ENCODE data around the gene DDX41.

Gene DDX41

DNA sequence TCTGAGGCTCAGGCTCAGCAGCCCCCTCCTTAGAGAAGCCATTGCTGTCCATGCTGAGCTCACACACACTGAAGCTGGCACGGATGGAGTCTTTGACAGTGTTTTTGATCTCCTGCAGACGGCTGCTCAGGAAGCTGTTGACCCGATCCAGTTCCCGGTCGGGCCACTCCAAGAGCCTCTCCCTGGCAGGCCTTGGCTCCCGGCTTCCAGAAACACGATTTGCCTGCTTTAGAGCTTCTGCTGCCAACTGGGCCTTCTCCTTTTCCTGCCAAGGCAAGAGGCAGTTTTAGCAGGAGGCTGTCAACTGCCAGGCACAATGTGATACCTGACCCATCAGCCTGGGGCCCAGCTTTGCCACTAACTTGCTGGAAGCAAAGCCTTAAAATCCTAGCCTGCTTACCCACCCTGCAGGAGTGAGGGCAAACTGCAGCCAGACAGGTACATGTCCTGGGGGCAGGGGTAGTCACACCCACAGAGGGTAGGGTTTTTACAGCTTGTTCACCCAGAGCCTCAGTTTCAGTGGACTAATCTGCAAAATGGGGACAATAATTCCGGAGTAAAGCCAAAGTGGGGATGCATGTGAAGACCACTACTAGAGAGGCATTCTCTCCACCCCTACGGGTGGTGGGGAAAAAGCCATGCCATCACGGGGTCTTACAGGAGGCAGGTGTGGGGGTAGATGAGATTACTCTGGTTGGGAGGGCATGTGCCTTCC lies 8.3 kb upstream of the DDX41 start:
- peak; percentile 33 for DNase-seq
- WGBS (ENCODE audit: extremely low coverage, insufficient coverage, low lambda C conversion rate), result no CpG with 5 or more reads among the region's 10 CpGs

DNA sequence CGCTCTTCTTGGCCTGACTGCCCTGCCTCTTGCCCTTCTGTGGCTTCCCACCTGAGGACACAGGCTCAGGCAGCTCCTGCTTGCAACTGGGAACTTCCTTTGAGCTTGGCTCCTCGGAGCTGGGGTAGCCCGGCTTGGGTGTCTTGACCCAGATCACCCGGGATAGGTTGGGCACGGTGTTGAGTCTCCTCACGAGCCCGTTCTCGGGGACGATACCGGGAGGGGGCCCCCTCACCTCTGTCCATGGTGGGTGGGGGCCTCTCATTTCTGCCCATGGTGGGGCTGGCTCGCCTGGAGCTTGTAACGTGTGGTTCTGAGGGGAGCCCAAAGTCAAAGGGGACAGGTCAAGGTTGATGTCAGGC lies 7.8 kb upstream of the DDX41 start:
- no peaks in the 10 kb centered on the region for H3K79me1 ChIP-seq (ENCODE audit: low read length)
- no peak overlapping the region for H2BK5ac ChIP-seq (ENCODE audit: low read length)
- H2AK5ac ChIP-seq (ENCODE audit: low read length), result no peak overlapping the region
- no peak overlapping the region for H3K27ac ChIP-seq (ENCODE audit: low read depth, low read length)
- DNase-seq, result no peak
- no peak overlapping the region for H2BK120ac ChIP-seq (ENCODE audit: low read depth, low read length)
- H3K4me2 ChIP-seq (ENCODE audit: low read length), result no peak overlapping the region
- peaks cover 25% of the 10 kb centered on the region for H3K36me3 ChIP-seq (ENCODE audit: control insufficient read depth, insufficient read depth, low read length)
- no peak overlapping the region for H3K4ac ChIP-seq (ENCODE audit: low read depth, low read length)
- no CpG with 5 or more reads among the region's 12 CpGs for WGBS (ENCODE audit: extremely low coverage, insufficient coverage, low lambda C conversion rate)
- no peak overlapping the region for H4K5ac ChIP-seq (ENCODE audit: low read length)
- no peak overlapping the region for H3K23ac ChIP-seq (ENCODE audit: low read length)
- H4K8ac ChIP-seq (ENCODE audit: low read depth, low read length), result no peak overlapping the region
- no peak overlapping the region for H3K4me3 ChIP-seq (ENCODE audit: low read length)
- no peaks in the 10 kb centered on the region for H3K79me2 ChIP-seq (ENCODE audit: control insufficient read depth, insufficient read depth, low read length)
- no peak overlapping the region for H3K18ac ChIP-seq (ENCODE audit: low read length)
- H3K9ac ChIP-seq (ENCODE audit: low read length), result no peak overlapping the region
- no peak overlapping the region for H2BK15ac ChIP-seq (replicated peaks; ENCODE audit: low read depth)
- no peaks in the 10 kb centered on the region for H3K4me1 ChIP-seq (ENCODE audit: control insufficient read depth, low read depth, low read length)
- H3K56ac ChIP-seq (ENCODE audit: low read length), result no peak overlapping the region
- no peaks in the 10 kb centered on the region for H3K27me3 ChIP-seq (ENCODE audit: insufficient read depth, low read length, poor library complexity)

More for the DNA sequence above, 8.3 kb upstream of the DDX41 start:
- Histone ChIP-seq H3K4me2 (ENCODE audit: low read length) (no peak overlapping the region), H2BK5ac (ENCODE audit: low read length) (no peak overlapping the region), H4K5ac (ENCODE audit: low read length) (no peak overlapping the region), H2BK15ac (replicated peaks; ENCODE audit: low read depth) (no peak overlapping the region), H3K18ac (ENCODE audit: low read length) (no peak overlapping the region), H3K4me1 (ENCODE audit: control insufficient read depth, low read depth, low read length) (no peaks in the 10 kb centered on the region), H3K23ac (ENCODE audit: low read length) (no peak overlapping the region), H3K4ac (ENCODE audit: low read depth, low read length) (no peak overlapping the region), H3K79me2 (ENCODE audit: control insufficient read depth, insufficient read depth, low read length) (no peaks in the 10 kb centered on the region), H3K27ac (ENCODE audit: low read depth, low read length) (no peak overlapping the region), H3K27me3 (ENCODE audit: insufficient read depth, low read length, poor library complexity) (no peaks in the 10 kb centered on the region), H3K56ac (ENCODE audit: low read length) (no peak overlapping the region), H3K36me3 (ENCODE audit: control insufficient read depth, insufficient read depth, low read length) (peaks cover 23% of the 10 kb centered on the region), H2AK5ac (ENCODE audit: low read length) (no peak overlapping the region), H2BK120ac (ENCODE audit: low read depth, low read length) (no peak overlapping the region), H3K79me1 (ENCODE audit: low read length) (no peaks in the 10 kb centered on the region), H4K8ac (ENCODE audit: low read depth, low read length) (no peak overlapping the region), H3K4me3 (ENCODE audit: low read length) (no peak overlapping the region), H3K9ac (ENCODE audit: low read length) (no peak overlapping the region)

DNA sequence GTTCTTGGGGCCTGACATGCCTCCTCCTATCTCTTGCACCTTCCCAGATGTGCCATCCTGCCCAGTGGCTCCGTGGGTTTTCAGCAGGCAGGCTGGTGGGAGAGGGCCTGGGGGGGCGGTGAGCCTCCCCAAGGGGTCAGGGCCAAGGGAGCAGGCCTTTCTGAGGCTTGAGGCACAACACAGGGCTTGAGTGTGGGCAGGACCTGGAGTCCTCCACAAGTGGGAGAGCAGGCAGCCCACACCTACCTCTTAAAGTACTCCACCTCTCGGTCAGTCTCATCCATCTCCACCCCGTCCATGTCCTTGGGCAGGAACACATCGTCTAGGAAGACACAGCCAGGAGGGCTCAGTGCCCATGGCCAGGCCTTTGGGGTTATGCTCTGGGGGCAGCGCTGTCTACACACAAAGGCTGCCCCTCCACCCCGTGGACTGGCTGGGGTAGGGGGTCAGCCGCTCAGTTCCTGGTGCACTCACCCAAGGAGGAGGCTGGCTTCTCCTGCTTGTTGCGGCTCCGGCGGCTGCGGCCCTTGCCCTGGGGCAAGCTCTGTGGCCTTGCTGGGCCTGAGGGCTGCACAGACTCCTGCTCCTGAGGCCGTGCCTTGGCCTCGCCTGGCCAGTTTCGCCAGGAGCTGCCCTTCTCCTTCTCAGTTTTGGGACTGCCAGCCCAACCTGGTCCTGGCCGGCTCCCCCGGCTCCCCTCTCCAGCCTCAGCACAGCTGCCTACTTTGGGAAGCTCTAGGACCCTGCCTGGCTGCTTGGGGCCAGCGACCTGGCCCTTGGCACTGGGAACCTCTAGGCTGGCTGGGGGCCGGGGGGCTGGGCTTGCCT lies 7.2 kb upstream of the DDX41 start:
- Histone ChIP-seq H3K23ac (ENCODE audit: low read length) (no peak overlapping the region), H3K79me1 (ENCODE audit: low read length) (no peaks in the 10 kb centered on the region), H3K27me3 (ENCODE audit: insufficient read depth, low read length, poor library complexity) (no peaks in the 10 kb centered on the region), H3K4ac (ENCODE audit: low read depth, low read length) (no peak overlapping the region), H3K4me3 (ENCODE audit: low read length) (no peak overlapping the region), H2BK120ac (ENCODE audit: low read depth, low read length) (no peak overlapping the region), H3K9ac (ENCODE audit: low read length) (no peak overlapping the region), H4K5ac (ENCODE audit: low read length) (no peak overlapping the region), H3K4me1 (ENCODE audit: control insufficient read depth, low read depth, low read length) (no peaks in the 10 kb centered on the region), H3K18ac (ENCODE audit: low read length) (no peak overlapping the region), H3K36me3 (ENCODE audit: control insufficient read depth, insufficient read depth, low read length) (peaks cover 23% of the 10 kb centered on the region), H4K8ac (ENCODE audit: low read depth, low read length) (no peak overlapping the region), H2AK5ac (ENCODE audit: low read length) (no peak overlapping the region), H3K27ac (ENCODE audit: low read depth, low read length) (no peak overlapping the region), H2BK15ac (replicated peaks; ENCODE audit: low read depth) (no peak overlapping the region), H3K4me2 (ENCODE audit: low read length) (no peak overlapping the region), H3K79me2 (ENCODE audit: control insufficient read depth, insufficient read depth, low read length) (no peaks in the 10 kb centered on the region), H3K56ac (ENCODE audit: low read length) (no peak overlapping the region), H2BK5ac (ENCODE audit: low read length) (no peak overlapping the region)
- no peak for DNase-seq
- WGBS (ENCODE audit: extremely low coverage, insufficient coverage, low lambda C conversion rate), result no CpG with 5 or more reads among the region's 19 CpGs

DNA sequence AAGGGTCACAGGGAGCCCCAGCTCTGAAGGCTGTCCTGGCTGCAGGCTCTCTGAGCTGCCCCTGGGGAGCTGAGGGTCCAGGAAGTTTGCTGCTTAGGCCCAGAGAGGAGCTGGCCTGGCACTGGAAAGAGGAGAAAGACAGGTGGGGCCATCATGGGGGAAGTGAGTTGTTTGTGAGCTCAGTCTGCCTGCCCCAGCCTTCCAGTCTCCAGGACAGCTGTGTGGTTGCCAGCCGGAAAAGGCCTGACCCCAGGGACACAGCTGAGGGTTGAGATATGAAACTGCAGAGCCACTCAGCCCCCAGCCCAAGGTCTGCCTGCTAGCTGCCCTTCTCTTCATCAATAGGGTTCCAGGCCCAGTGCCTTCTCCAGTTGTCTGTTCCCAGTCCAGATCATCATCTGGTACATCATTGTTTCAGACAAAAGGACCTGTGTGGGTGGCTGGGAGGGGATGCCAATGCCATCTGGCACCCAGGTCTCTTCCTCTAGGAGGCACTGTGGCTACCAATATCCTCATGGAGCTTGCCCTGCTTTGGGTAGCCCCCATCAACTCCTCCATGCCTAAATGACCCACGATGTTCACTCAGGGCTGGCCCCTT lies 4.3 kb upstream of the DDX41 start:
- H3K4me2 ChIP-seq (ENCODE audit: low read length), result no peak overlapping the region
- H3K56ac ChIP-seq (ENCODE audit: low read length), result no peak overlapping the region
- H3K4me3 ChIP-seq (ENCODE audit: low read length), result no peak overlapping the region
- no peak overlapping the region for H3K9ac ChIP-seq (ENCODE audit: low read length)
- no peak overlapping the region for H3K18ac ChIP-seq (ENCODE audit: low read length)
- no peak overlapping the region for H4K5ac ChIP-seq (ENCODE audit: low read length)
- no peak overlapping the region for H3K23ac ChIP-seq (ENCODE audit: low read length)
- no CpG with 5 or more reads among the region's 2 CpGs for WGBS (ENCODE audit: extremely low coverage, insufficient coverage, low lambda C conversion rate)
- H3K27me3 ChIP-seq (ENCODE audit: insufficient read depth, low read length, poor library complexity), result no peaks in the 10 kb centered on the region
- peaks cover 13% of the 10 kb centered on the region for H3K36me3 ChIP-seq (ENCODE audit: control insufficient read depth, insufficient read depth, low read length)
- H4K8ac ChIP-seq (ENCODE audit: low read depth, low read length), result no peak overlapping the region
- no peak overlapping the region for H3K27ac ChIP-seq (ENCODE audit: low read depth, low read length)
- H3K79me2 ChIP-seq (ENCODE audit: control insufficient read depth, insufficient read depth, low read length), result peaks cover 4% of the 10 kb centered on the region
- no peak overlapping the region for H2BK120ac ChIP-seq (ENCODE audit: low read depth, low read length)
- no peak overlapping the region for H2AK5ac ChIP-seq (ENCODE audit: low read length)
- H2BK5ac ChIP-seq (ENCODE audit: low read length), result no peak overlapping the region
- DNase-seq, result no peak
- H3K79me1 ChIP-seq (ENCODE audit: low read length), result peaks cover 4% of the 10 kb centered on the region
- H3K4ac ChIP-seq (ENCODE audit: low read depth, low read length), result no peak overlapping the region
- H3K4me1 ChIP-seq (ENCODE audit: control insufficient read depth, low read depth, low read length), result no peaks in the 10 kb centered on the region
- H2BK15ac ChIP-seq (replicated peaks; ENCODE audit: low read depth), result no peak overlapping the region

DNA sequence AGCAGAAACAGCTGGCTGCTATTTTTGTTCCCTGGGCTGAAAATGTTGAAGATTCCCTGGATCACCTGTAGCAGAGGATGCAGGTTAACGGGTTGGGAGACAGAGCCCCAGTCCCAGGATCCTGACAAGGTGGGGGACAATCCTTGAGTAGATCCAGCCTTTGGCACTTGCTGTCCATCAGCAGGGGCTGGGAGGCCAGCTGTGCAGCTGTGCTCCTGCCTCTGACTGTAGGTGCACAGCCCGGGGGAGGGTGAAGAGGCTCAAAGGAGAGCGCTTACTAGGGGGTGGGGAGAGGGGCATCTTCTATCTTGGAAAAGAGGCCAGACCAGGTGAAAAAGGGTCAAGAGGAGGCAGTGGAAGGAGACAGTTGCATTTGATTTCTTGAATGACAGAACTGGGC lies 3.5 kb upstream of the DDX41 start:
- no peak overlapping the region for H3K56ac ChIP-seq (ENCODE audit: low read length)
- no peak overlapping the region for H3K4me2 ChIP-seq (ENCODE audit: low read length)
- H4K8ac ChIP-seq (ENCODE audit: low read depth, low read length), result no peak overlapping the region
- no peaks in the 10 kb centered on the region for H3K27me3 ChIP-seq (ENCODE audit: insufficient read depth, low read length, poor library complexity)
- H3K23ac ChIP-seq (ENCODE audit: low read length), result no peak overlapping the region
- no peak overlapping the region for H2BK5ac ChIP-seq (ENCODE audit: low read length)
- H2AK5ac ChIP-seq (ENCODE audit: low read length), result no peak overlapping the region
- no peak overlapping the region for H3K18ac ChIP-seq (ENCODE audit: low read length)
- no CpG with 5 or more reads among the region's 3 CpGs for WGBS (ENCODE audit: extremely low coverage, insufficient coverage, low lambda C conversion rate)
- H3K27ac ChIP-seq (ENCODE audit: low read depth, low read length), result no peak overlapping the region
- H2BK15ac ChIP-seq (replicated peaks; ENCODE audit: low read depth), result no peak overlapping the region
- peaks cover 10% of the 10 kb centered on the region for H3K79me2 ChIP-seq (ENCODE audit: control insufficient read depth, insufficient read depth, low read length)
- no peak overlapping the region for H3K4ac ChIP-seq (ENCODE audit: low read depth, low read length)
- H2BK120ac ChIP-seq (ENCODE audit: low read depth, low read length), result no peak overlapping the region
- no peak overlapping the region for H3K4me3 ChIP-seq (ENCODE audit: low read length)
- peaks cover 11% of the 10 kb centered on the region for H3K36me3 ChIP-seq (ENCODE audit: control insufficient read depth, insufficient read depth, low read length)
- H4K5ac ChIP-seq (ENCODE audit: low read length), result no peak overlapping the region
- H3K79me1 ChIP-seq (ENCODE audit: low read length), result peaks cover 10% of the 10 kb centered on the region
- H3K9ac ChIP-seq (ENCODE audit: low read length), result no peak overlapping the region
- H3K4me1 ChIP-seq (ENCODE audit: control insufficient read depth, low read depth, low read length), result no peaks in the 10 kb centered on the region
- no peak for DNase-seq

Data from mesendoderm (in vitro differentiated cells).